Right atrium auricular region (tissue), 2 donors: Measurements from ENCODE around the gene FGF12. TPM values are rescaled to one million over a fixed set of nuclear protein-coding genes. Genes with fewer than 3 reads are reported as not detected.
A peak's percentile ranks its signal among the peaks of the same experiment; 100 is the strongest.

Experiments
- DNase-seq: peaks from one replicate; pipeline ENCODE4 v3.0.0-alpha.2; 2019; ENCODE audit warnings: low spot score
- H3K27ac ChIP-seq, 2 donors: fragments of 200-600 bp; sonication (generic); 1 replicate in 1 of 2; 2 replicates in 1 of 2; pipeline ENCODE4 v1.5.1; 2016 to 2019
- H3K27me3 ChIP-seq, 2 donors: fragments of 200-600 bp; sonication (generic); one replicate each; pipeline versions ENCODE4 v1.5.1 to v1.6.0; 2017 to 2019
- H3K36me3 ChIP-seq: fragments of 200-600 bp; sonication (generic); one replicate; pipeline ENCODE4 v1.5.1; 2016
- H3K4me1 ChIP-seq, 2 donors: fragments of 200-600 bp; sonication (generic); one replicate each; pipeline versions ENCODE4 v1.5.1 to v1.6.0; 2017 to 2019
- H3K4me3 ChIP-seq, 2 donors: fragments of 200-600 bp; sonication (generic); 1 replicate in 1 of 2; 2 replicates in 1 of 2; pipeline ENCODE4 v1.5.1; 2017 to 2019; ENCODE audit warnings: mild to moderate bottlenecking in 1 of 2, moderate library complexity in 1 of 2
- H3K9me3 ChIP-seq, 2 donors: fragments of 200-600 bp; sonication (generic); one replicate each; pipeline ENCODE4 v1.5.1; 2019
- CTCF ChIP-seq, 2 donors: fragments of 200-600 bp; sonication (generic); IDR thresholded peaks; one replicate each; pipeline ENCODE4 v1.5.1; 2019; ENCODE audit warnings: antibody characterized with exemption in 2 of 2
- total RNA-seq, 2 donors: library from RNA; depleted of rRNA; stranded (reverse); fragments of >200 nt; gene quantifications; one replicate each; pipeline ENCODE4 v1.1.0, GENCODE V29; 2016

FGF12 gene
- total RNA-seq, 2 donors from 2014 or later, result 126 to 218 TPM

- H3K4me3 ChIP-seq, result no peak overlapping the region
- TF ChIP-seq CTCF (IDR thresholded peaks at IDR 0.05), result no peak
- H3K27me3 ChIP-seq, result no peaks in the 10 kb centered on the region
- no peaks in the 10 kb centered on the region for H3K9me3 ChIP-seq
- DNase-seq, result no peak
- H3K27ac ChIP-seq, result no peak overlapping the region
- no peaks in the 10 kb centered on the region for H3K36me3 ChIP-seq
- H3K4me1 ChIP-seq, result peaks cover 0 to 5% of the 10 kb centered on the region in 2 donors
Measured at GRCh38 chr3:192435241-192435640, 292.1 kb downstream of the FGF12 start.

GRCh38 chr3:192434186-192434585 is 293.2 kb downstream of the FGF12 start:
- TF ChIP-seq CTCF (IDR thresholded peaks at IDR 0.05), result no peak
- Histone ChIP-seq H3K27ac (no peak overlapping the region), H3K27me3 (no peaks in the 10 kb centered on the region), H3K36me3 (no peaks in the 10 kb centered on the region), H3K4me1 (peaks cover 0 to 5% of the 10 kb centered on the region in 2 donors), H3K9me3 (no peaks in the 10 kb centered on the region), H3K4me3 (no peak overlapping the region)
- no peak for DNase-seq

- H3K4me3 ChIP-seq, result no peak overlapping the region
- peaks cover 0 to 5% of the 10 kb centered on the region in 2 donors for H3K4me1 ChIP-seq
- H3K27me3 ChIP-seq, result no peaks in the 10 kb centered on the region
- no peaks in the 10 kb centered on the region for H3K36me3 ChIP-seq
- H3K27ac ChIP-seq, result no peak overlapping the region
- TF ChIP-seq CTCF (IDR thresholded peaks at IDR 0.05), result no peak
- no peaks in the 10 kb centered on the region for H3K9me3 ChIP-seq
- no peak for DNase-seq
Measured at GRCh38 chr3:192433704-192434103, 293.6 kb downstream of the FGF12 start.

GRCh38 chr3:192422997-192423342 is 304.4 kb downstream of the FGF12 start:
- peak in 1 of 2 donors; percentile 42 for TF ChIP-seq CTCF (IDR thresholded peaks at IDR 0.05)

GRCh38 chr3:192422321-192422996 is 304.9 kb downstream of the FGF12 start:
- no peak for DNase-seq
- peaks cover 0 to 4% of the 10 kb centered on the region in 2 donors for H3K4me1 ChIP-seq
- no peak for TF ChIP-seq CTCF (IDR thresholded peaks at IDR 0.05)
- no peaks in the 10 kb centered on the region for H3K27me3 ChIP-seq
- no peak overlapping the region for H3K4me3 ChIP-seq
- H3K36me3 ChIP-seq, result no peaks in the 10 kb centered on the region
- H3K9me3 ChIP-seq, result no peaks in the 10 kb centered on the region
- H3K27ac ChIP-seq, result no peak overlapping the region

More at GRCh38 chr3:192422997-192423342, 304.4 kb downstream of the FGF12 start:
- H3K36me3 ChIP-seq, result no peaks in the 10 kb centered on the region
- H3K9me3 ChIP-seq, result no peaks in the 10 kb centered on the region
- H3K4me3 ChIP-seq, result no peak overlapping the region
- DNase-seq, result no peak
- no peak overlapping the region for H3K27ac ChIP-seq
- H3K27me3 ChIP-seq, result no peaks in the 10 kb centered on the region
- no peaks in the 10 kb centered on the region for H3K4me1 ChIP-seq

GRCh38 chr3:192419312-192419711 is 308.0 kb downstream of the FGF12 start:
- TF ChIP-seq CTCF (IDR thresholded peaks at IDR 0.05), result no peak
- H3K27ac ChIP-seq, result no peak overlapping the region
- peaks cover 0 to 10% of the 10 kb centered on the region in 2 donors for H3K4me1 ChIP-seq
- no peak overlapping the region for H3K4me3 ChIP-seq
- H3K27me3 ChIP-seq, result no peaks in the 10 kb centered on the region
- H3K9me3 ChIP-seq, result no peaks in the 10 kb centered on the region
- DNase-seq, result no peak
- H3K36me3 ChIP-seq, result no peaks in the 10 kb centered on the region
